CD8-positive, alpha-beta memory T cell (primary cell): ENCODE measurements around the gene TREML4. TPM values are rescaled to one million over a fixed set of nuclear protein-coding genes. Genes with fewer than 3 reads are reported as not detected.

ENCODE experiments used
- CTCF ChIA-PET: fragments of 350-600 bp; sonication (Branson Sonifier 250); formaldehyde crosslinking; loops from one replicate; lab custom pipeline; 2021; ENCODE audit warnings: antibody characterized with exemption; lab: Charles Lee
- POLR2A ChIA-PET: fragments of 350-600 bp; sonication (Branson Sonifier 250); formaldehyde crosslinking; loops from one replicate; lab custom pipeline; 2021; ENCODE audit warnings: antibody characterized with exemption; lab: Charles Lee
- DNase-seq, 5 donors: peaks; one replicate each; pipeline versions ENCODE4 v3.0.0 to v3.0.0-alpha.2; 2020 to 2022; ENCODE audit warnings: mixed read lengths in 1 of 5
- H3K27ac ChIP-seq: one replicate; pipeline ENCODE4 v1.7.0; 2013; ENCODE audit warnings: low read depth, mild to moderate bottlenecking, low read length, moderate library complexity
- H3K27me3 ChIP-seq: 2 replicates; pipeline ENCODE4 v1.7.0; 2013; ENCODE audit warnings: low read length, mild to moderate bottlenecking; ENCODE audit not compliant: insufficient read depth, poor library complexity, severe bottlenecking
- H3K36me3 ChIP-seq: 2 replicates; pipeline ENCODE4 v1.7.0; 2013; ENCODE audit warnings: mild to moderate bottlenecking, low read length, moderate library complexity; ENCODE audit not compliant: insufficient read depth
- H3K4me1 ChIP-seq: 2 replicates; pipeline ENCODE4 v1.7.0; 2013; ENCODE audit warnings: mild to moderate bottlenecking, low read length, moderate library complexity; ENCODE audit not compliant: insufficient read depth
- H3K4me3 ChIP-seq: 2 replicates; pipeline ENCODE4 v1.7.0; 2013; ENCODE audit warnings: mild to moderate bottlenecking, low read length
- H3K9me3 ChIP-seq: 2 replicates; pipeline ENCODE4 v1.7.0; 2013; ENCODE audit warnings: mild to moderate bottlenecking, low read length
- H3K27ac Mint-ChIP-seq, 8 donors: one replicate each; pipeline ENCODE4 v1.8.0; 2020 to 2021; ENCODE audit warnings: mixed read lengths in 8 of 8, mild to moderate bottlenecking in 6 of 8, inconsistent platforms in 3 of 8, moderate library complexity in 3 of 8
- H3K27me3 Mint-ChIP-seq, 2 donors: one replicate each; pipeline ENCODE4 v1.8.0; 2020 to 2021; ENCODE audit warnings: mixed read lengths in 2 of 2, mild to moderate bottlenecking in 1 of 2, moderate library complexity in 1 of 2
- H3K36me3 Mint-ChIP-seq, 3 donors: one replicate each; pipeline ENCODE4 v1.8.0; 2020 to 2021; ENCODE audit warnings: mixed read lengths in 3 of 3, inconsistent platforms in 1 of 3, mild to moderate bottlenecking in 1 of 3
- H3K4me1 Mint-ChIP-seq, 3 donors: one replicate each; pipeline ENCODE4 v1.8.0; 2020 to 2021; ENCODE audit warnings: mixed read lengths in 3 of 3, inconsistent platforms in 1 of 3, mild to moderate bottlenecking in 1 of 3
- H3K4me3 Mint-ChIP-seq, 7 donors: one replicate each; pipeline ENCODE4 v1.8.0; 2020 to 2021; ENCODE audit warnings: mixed read lengths in 7 of 7, mild to moderate bottlenecking in 6 of 7, moderate library complexity in 4 of 7, inconsistent platforms in 2 of 7
- H3K9me3 Mint-ChIP-seq, 5 donors: one replicate each; pipeline ENCODE4 v1.8.0; 2020 to 2022; ENCODE audit warnings: mixed read lengths in 5 of 5, mild to moderate bottlenecking in 3 of 5, moderate library complexity in 2 of 5, inconsistent platforms in 1 of 5
- polyA plus RNA-seq: library from polyadenylated mRNA; unstranded; fragments of 300-500 nt; fragmentation: Illumina TruSeq; gene quantifications from one replicate; pipeline ENCODE4 v1.2.3, GENCODE V29; 2021
- total RNA-seq, 2 experiments: library from RNA; stranded (reverse); gene quantifications; one replicate each; pipeline ENCODE4 v1.2.3, GENCODE V29; 2021

TREML4 gene
- total RNA-seq (not detected), polyA plus RNA-seq (not detected)

- Mint-ChIP-seq H3K27ac (peak within 1 kb of the TSS in 2 of 8 donors; percentile 15 to 39), H3K9me3 (no peaks in the 10 kb centered on the region), H3K4me3 (no peak within 1 kb of the TSS), H3K36me3 (peaks cover 0 to 6% (median 5%) of the 10 kb centered on the region in 3 donors), H3K4me1 (peaks cover 0 to 11% (median 0%) of the 10 kb centered on the region in 3 donors), H3K27me3 (peaks cover 17 to 47% of the 10 kb centered on the region in 2 donors)
- Histone ChIP-seq H3K4me1 (no peaks in the 10 kb centered on the region), H3K27ac (no peak within 1 kb of the TSS), H3K4me3 (no peak within 1 kb of the TSS), H3K9me3 (no peaks in the 10 kb centered on the region), H3K36me3 (no peaks in the 10 kb centered on the region), H3K27me3 (no peaks in the 10 kb centered on the region)
- POLR2A ChIA-PET: no interaction called here
- CTCF ChIA-PET: no interaction called here
- no peak for DNase-seq
Measured at GRCh38 chr6:41228096-41228495, at the start of gene TREML4. Gene TREML4 (plus strand): TSS chr6:41228349. CDS start chr6:41228428, 79 bp downstream.

- no peaks in the 10 kb centered on the region for H3K9me3 Mint-ChIP-seq
Measured at GRCh38 chr6:41179163-41179562, 49.0 kb upstream of the TREML4 start.

GRCh38 chr6:41181566-41181965, 46.6 kb upstream of the TREML4 start:
- H3K4me1 Mint-ChIP-seq: peaks cover 7 to 11% (median 8%) of the 10 kb centered on the region in 3 donors
- H3K9me3 ChIP-seq: no peaks in the 10 kb centered on the region
- no peak overlapping the region for H3K27ac ChIP-seq
- ChIA-PET CTCF (interaction anchor here (1.1 to 1.8 kb wide), 6 partner anchors 8 to 19 kb away, joined by 3 to 8 read pairs (median 6); partner anchors contain the start of gene TREML2), POLR2A (no interaction called here)
- peaks cover 13% of the 10 kb centered on the region for H3K4me1 ChIP-seq
- H3K27me3 Mint-ChIP-seq: peaks cover 1 to 11% of the 10 kb centered on the region in 2 donors
- no peak overlapping the region for H3K4me3 ChIP-seq
- H3K36me3 ChIP-seq: no peaks in the 10 kb centered on the region
- H3K4me3 Mint-ChIP-seq: no peak overlapping the region
- peak overlapping the region in 1 of 8 donors; percentile 2 for H3K27ac Mint-ChIP-seq
- no peak for DNase-seq
- no peaks in the 10 kb centered on the region for H3K36me3 Mint-ChIP-seq
- H3K27me3 ChIP-seq: no peaks in the 10 kb centered on the region
- no peaks in the 10 kb centered on the region for H3K9me3 Mint-ChIP-seq

More at GRCh38 chr6:41179163-41179562, 49.0 kb upstream of the TREML4 start:
- no peak overlapping the region for H3K4me3 ChIP-seq
- no peaks in the 10 kb centered on the region for H3K36me3 ChIP-seq
- no peaks in the 10 kb centered on the region for H3K27me3 ChIP-seq
- H3K27ac Mint-ChIP-seq: no peak overlapping the region
- DNase-seq: no peak
- no peak overlapping the region for H3K4me3 Mint-ChIP-seq
- ChIA-PET POLR2A (no interaction called here), CTCF (no interaction called here)
- no peak overlapping the region for H3K27ac ChIP-seq
- no peaks in the 10 kb centered on the region for H3K36me3 Mint-ChIP-seq
- H3K27me3 Mint-ChIP-seq: peaks cover 7 to 21% of the 10 kb centered on the region in 2 donors
- peaks cover 7 to 8% (median 7%) of the 10 kb centered on the region in 3 donors for H3K4me1 Mint-ChIP-seq
- H3K4me1 ChIP-seq: peaks cover 10% of the 10 kb centered on the region
- H3K9me3 ChIP-seq: no peaks in the 10 kb centered on the region

- Mint-ChIP-seq H3K4me3 (no peak overlapping the region), H3K27me3 (peaks cover 1 to 7% of the 10 kb centered on the region in 2 donors), H3K27ac (peak overlapping the region in 2 of 8 donors; percentile 42 to 44), H3K4me1 (peaks cover 7 to 12% (median 8%) of the 10 kb centered on the region in 3 donors), H3K9me3 (peaks cover 0 to 1% (median 0%) of the 10 kb centered on the region in 5 donors), H3K36me3 (no peaks in the 10 kb centered on the region)
- H3K4me3 ChIP-seq: no peak overlapping the region
- H3K9me3 ChIP-seq: no peaks in the 10 kb centered on the region
- ChIA-PET CTCF (interaction anchor here (0.8 to 1.8 kb wide), 8 partner anchors 8 to 25 kb away, joined by 3 to 8 read pairs (median 5); partner anchors contain the start of gene TREML2), POLR2A (no interaction called here)
- H3K27me3 ChIP-seq: no peaks in the 10 kb centered on the region
- H3K36me3 ChIP-seq: no peaks in the 10 kb centered on the region
- H3K4me1 ChIP-seq: peaks cover 14% of the 10 kb centered on the region
- no peak overlapping the region for H3K27ac ChIP-seq
- peak; percentile 29 to 60 (median 36) for DNase-seq
Measured at GRCh38 chr6:41182069-41183034, 45.8 kb upstream of the TREML4 start.

- no peaks in the 10 kb centered on the region for H3K27me3 ChIP-seq
- no peaks in the 10 kb centered on the region for H3K36me3 ChIP-seq
- peaks cover 6% of the 10 kb centered on the region for H3K9me3 ChIP-seq
- Mint-ChIP-seq H3K4me1 (peaks cover 16 to 25% (median 16%) of the 10 kb centered on the region in 3 donors), H3K27ac (peak overlapping the region in 2 of 8 donors; percentile 2 to 84), H3K9me3 (peaks cover 0 to 5% (median 1%) of the 10 kb centered on the region in 5 donors), H3K4me3 (no peak overlapping the region), H3K36me3 (peaks cover 0 to 4% (median 0%) of the 10 kb centered on the region in 3 donors), H3K27me3 (peaks cover 0 to 1% of the 10 kb centered on the region in 2 donors)
- CTCF ChIA-PET: no interaction called here
- H3K4me3 ChIP-seq: no peak overlapping the region
- DNase-seq: no peak
- peaks cover 25% of the 10 kb centered on the region for H3K4me1 ChIP-seq
- POLR2A ChIA-PET: no interaction called here
- H3K27ac ChIP-seq: no peak overlapping the region
Measured at GRCh38 chr6:41184761-41185160, 43.4 kb upstream of the TREML4 start.

- H3K9me3 ChIP-seq: peaks cover 12% of the 10 kb centered on the region
- ChIA-PET CTCF (no interaction called here), POLR2A (no interaction called here)
- no peaks in the 10 kb centered on the region for H3K27me3 ChIP-seq
- peaks cover 0 to 8% (median 2%) of the 10 kb centered on the region in 3 donors for H3K36me3 Mint-ChIP-seq
- H3K4me3 Mint-ChIP-seq: no peak overlapping the region
- no peak for DNase-seq
- peaks cover 16 to 25% (median 16%) of the 10 kb centered on the region in 3 donors for H3K4me1 Mint-ChIP-seq
- no peaks in the 10 kb centered on the region for H3K36me3 ChIP-seq
- H3K27ac Mint-ChIP-seq: no peak overlapping the region
- H3K27ac ChIP-seq: no peak overlapping the region
- H3K27me3 Mint-ChIP-seq: peaks cover 0 to 1% of the 10 kb centered on the region in 2 donors
- H3K4me3 ChIP-seq: no peak overlapping the region
- H3K9me3 Mint-ChIP-seq: peaks cover 0 to 9% (median 5%) of the 10 kb centered on the region in 5 donors
- peaks cover 25% of the 10 kb centered on the region for H3K4me1 ChIP-seq
Measured at GRCh38 chr6:41186031-41186562, 42.1 kb upstream of the TREML4 start.

- H3K27me3 ChIP-seq: no peaks in the 10 kb centered on the region
- H3K4me1 ChIP-seq: peaks cover 28% of the 10 kb centered on the region
- Mint-ChIP-seq H3K36me3 (peaks cover 0 to 8% (median 2%) of the 10 kb centered on the region in 3 donors), H3K27me3 (no peaks in the 10 kb centered on the region), H3K27ac (peak overlapping the region in 1 of 8 donors; percentile 47), H3K9me3 (peaks cover 0 to 9% (median 5%) of the 10 kb centered on the region in 5 donors), H3K4me1 (peaks cover 9 to 31% (median 16%) of the 10 kb centered on the region in 3 donors), H3K4me3 (no peak overlapping the region)
- ChIA-PET CTCF (interaction anchor here (1.2 kb wide), 1 partner anchor 11 kb away, joined by 3 read pairs; no protein-coding TSS in a partner anchor), POLR2A (no interaction called here)
- H3K36me3 ChIP-seq: no peaks in the 10 kb centered on the region
- no peak overlapping the region for H3K4me3 ChIP-seq
- H3K27ac ChIP-seq: no peak overlapping the region
- DNase-seq: no peak
- peaks cover 12% of the 10 kb centered on the region for H3K9me3 ChIP-seq
Measured at GRCh38 chr6:41187924-41188886, 39.9 kb upstream of the TREML4 start.
